Neural progenitor cell (in vitro differentiated cells): ENCODE data around the gene CRACR2A.

Source experiments
- EZH2 ChIP-seq: fragments of 200-600 bp; sonication (generic); IDR thresholded peaks from 2 replicates; pipeline ENCODE4 v1.6.1; 2017; ENCODE audit warnings: antibody characterized with exemption, mild to moderate bottlenecking, moderate library complexity
- EZH2phosphoT487 ChIP-seq: fragments of 200-600 bp; sonication (generic); IDR thresholded peaks from 2 replicates; pipeline ENCODE4 v1.6.1; 2017; ENCODE audit warnings: antibody characterized with exemption
- TF ChIP-seq, protein P1 (sequence below): fragments of 200-600 bp; sonication (generic); IDR thresholded peaks from 2 replicates; pipeline ENCODE4 v1.5.1; 2017; ENCODE audit warnings: antibody characterized with exemption, mild to moderate bottlenecking

DNA sequence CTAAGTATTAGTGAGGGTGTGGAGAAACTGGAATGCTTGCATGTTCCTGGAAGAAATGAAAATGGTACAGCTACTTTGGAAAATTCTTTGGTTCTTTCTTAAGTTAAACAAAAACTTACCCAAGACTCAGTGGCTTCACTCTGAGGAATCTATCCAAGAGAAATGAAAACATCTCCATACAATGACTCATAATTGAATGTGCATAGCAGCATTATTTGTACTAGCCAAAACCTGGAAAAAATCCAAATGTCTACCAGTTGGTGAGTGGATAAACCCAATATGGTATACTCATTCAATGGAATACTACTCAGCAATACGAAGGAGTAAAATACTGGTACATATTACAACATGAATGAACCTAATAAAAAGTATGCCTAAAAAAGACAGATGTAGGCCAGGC is 18.0 kb upstream of the CRACR2A start:
- TF ChIP-seq, protein P1, sequence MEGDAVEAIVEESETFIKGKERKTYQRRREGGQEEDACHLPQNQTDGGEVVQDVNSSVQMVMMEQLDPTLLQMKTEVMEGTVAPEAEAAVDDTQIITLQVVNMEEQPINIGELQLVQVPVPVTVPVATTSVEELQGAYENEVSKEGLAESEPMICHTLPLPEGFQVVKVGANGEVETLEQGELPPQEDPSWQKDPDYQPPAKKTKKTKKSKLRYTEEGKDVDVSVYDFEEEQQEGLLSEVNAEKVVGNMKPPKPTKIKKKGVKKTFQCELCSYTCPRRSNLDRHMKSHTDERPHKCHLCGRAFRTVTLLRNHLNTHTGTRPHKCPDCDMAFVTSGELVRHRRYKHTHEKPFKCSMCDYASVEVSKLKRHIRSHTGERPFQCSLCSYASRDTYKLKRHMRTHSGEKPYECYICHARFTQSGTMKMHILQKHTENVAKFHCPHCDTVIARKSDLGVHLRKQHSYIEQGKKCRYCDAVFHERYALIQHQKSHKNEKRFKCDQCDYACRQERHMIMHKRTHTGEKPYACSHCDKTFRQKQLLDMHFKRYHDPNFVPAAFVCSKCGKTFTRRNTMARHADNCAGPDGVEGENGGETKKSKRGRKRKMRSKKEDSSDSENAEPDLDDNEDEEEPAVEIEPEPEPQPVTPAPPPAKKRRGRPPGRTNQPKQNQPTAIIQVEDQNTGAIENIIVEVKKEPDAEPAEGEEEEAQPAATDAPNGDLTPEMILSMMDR: no peak
- TF ChIP-seq EZH2phosphoT487 (no peak), EZH2 (no peak)
